HepG2 (cell line): ENCODE data around the gene KRT14. TPM values are rescaled to one million over a fixed set of nuclear protein-coding genes. Genes with fewer than 3 reads are reported as not detected.

Experiments
- ATAC-seq: fragments of 200-7000 bp; cut with Tn5 transposase; 3 replicates; pipeline ENCODE4 v1.9.1; 2020; ENCODE audit warnings: mild to moderate bottlenecking, moderate library complexity
- BruUV-seq: library from RNA; stranded (reverse); fragments of 400-500 nt; replicated peaks from 2 replicates; lab custom pipeline; 2021; lab: Mats Ljungman, UMichigan
- CTCF ChIA-PET: fragments of 300-600 bp; formaldehyde crosslinking; extraction: SDS; loops from one replicate; lab custom pipeline; 2021; ENCODE audit warnings: low total read pairs, inconsistent platforms, low intra/inter-chr PET ratio; lab: Yijun Ruan, JAX
- POLR2A ChIA-PET: fragments of 350-600 bp; sonication (Branson Sonifier 250); formaldehyde crosslinking; loops from one replicate; lab custom pipeline; 2020; ENCODE audit warnings: antibody characterized with exemption, inconsistent platforms; lab: Yijun Ruan, JAX
- DNase-seq: peaks from one replicate; pipeline ENCODE4 v3.0.0-alpha.2; 2015; ENCODE audit warnings: low spot score
- FAIRE-seq: peaks from 3 replicates; lab custom pipeline; 2011; peaks lifted over from hg19 to GRCh38; lab: Jason Lieb, UNC
- H2AFZ ChIP-seq: one replicate; pipeline ENCODE4 v1.6.1; 2011; ENCODE audit warnings: low read length, inconsistent platforms
- H3K27ac ChIP-seq: fragments of 300-600 bp; 3 replicates; pipeline ENCODE4 v1.8.0; 2011; ENCODE audit warnings: mixed run types, mild to moderate bottlenecking, mixed read lengths, low read length, inconsistent platforms; ENCODE audit not compliant: insufficient read depth; ENCODE audit errors: extremely low read length
- H3K27me3 ChIP-seq, 2 experiments: fragments of 200-600 bp in 1 of 2; 2 replicates in 1 of 2; 3 replicates in 1 of 2; pipeline versions ENCODE4 v1.6.0 to v1.8.0; 2011; ENCODE audit warnings: low read length in 2 of 2, mild to moderate bottlenecking in 2 of 2, moderate library complexity in 2 of 2, inconsistent platforms in 1 of 2; ENCODE audit not compliant: insufficient read depth in 2 of 2, control insufficient read depth in 1 of 2
- H3K36me3 ChIP-seq, 2 experiments: fragments of 200-600 bp in 1 of 2; replicated peaks in 1 of 2; 2 replicates in 1 of 2; 3 replicates in 1 of 2; pipeline versions ENCODE4 v1.5.1 to v1.8.0; 2011; ENCODE audit warnings: low read length in 2 of 2, inconsistent platforms in 1 of 2; ENCODE audit not compliant: insufficient read depth in 2 of 2, control insufficient read depth in 1 of 2
- H3K4me1 ChIP-seq: 2 replicates; pipeline ENCODE4 v1.5.1; 2012; ENCODE audit warnings: low read length, inconsistent platforms; ENCODE audit not compliant: insufficient read depth
- H3K4me2 ChIP-seq: 2 replicates; pipeline ENCODE4 v1.6.0; 2011; ENCODE audit warnings: low read depth, low read length, inconsistent platforms
- H3K4me3 ChIP-seq, 3 experiments: fragments of 200-600 bp in 1 of 3; sonication (generic), shearing (Covaris generic) in 1 of 3; replicated peaks in 1 of 3; 2 replicates each; pipeline ENCODE4 v1.5.1; 2011 to 2016; ENCODE audit warnings: low read length in 3 of 3, inconsistent platforms in 2 of 3, low read depth in 2 of 3, mild to moderate bottlenecking in 2 of 3, control low read depth in 1 of 3, mixed read lengths in 1 of 3; ENCODE audit not compliant: insufficient read depth in 1 of 3
- H3K79me2 ChIP-seq: one replicate; pipeline ENCODE4 v1.6.1; 2011; ENCODE audit warnings: low read length, inconsistent platforms; ENCODE audit not compliant: insufficient read depth
- H3K9ac ChIP-seq: 2 replicates; pipeline ENCODE4 v1.6.0; 2011; ENCODE audit warnings: mild to moderate bottlenecking, low read depth, low read length, inconsistent platforms; ENCODE audit not compliant: insufficient read depth
- H3K9me3 ChIP-seq: 2 replicates; pipeline ENCODE4 v1.5.1; 2012; ENCODE audit warnings: mild to moderate bottlenecking, low read length
- H4K20me1 ChIP-seq: 2 replicates; pipeline ENCODE4 v1.6.0; 2011; ENCODE audit warnings: inconsistent platforms, mild to moderate bottlenecking, low read length, moderate library complexity; ENCODE audit not compliant: insufficient read depth
- ADNP ChIP-seq: sonication (generic); formaldehyde crosslinking; IDR thresholded peaks from 2 replicates; pipeline ENCODE4 v1.4.0; 2020; ENCODE audit warnings: missing genetic modification reagents
- ATRX ChIP-seq: sonication (generic); formaldehyde crosslinking; IDR thresholded peaks from 2 replicates; pipeline ENCODE4 v1.4.0; 2020; ENCODE audit warnings: missing genetic modification reagents, borderline replicate concordance
- CREB1 ChIP-seq, 2 experiments: fragments of 450-650 bp in 1 of 2; IDR thresholded peaks; 2 replicates each; pipeline ENCODE4 v1.6.1; 2016 to 2017; ENCODE audit warnings: control low read depth in 1 of 2, mild to moderate bottlenecking in 1 of 2, missing compliant biosample characterization in 1 of 2, missing genetic modification characterization in 1 of 2
- KDM3A ChIP-seq: IDR thresholded peaks from 2 replicates; pipeline ENCODE4 v1.6.1; 2018; ENCODE audit warnings: low read depth, missing compliant biosample characterization
- KLF15 ChIP-seq: sonication (generic); formaldehyde crosslinking; IDR thresholded peaks from 2 replicates; pipeline ENCODE4 v1.8.1; 2023; ENCODE audit warnings: borderline replicate concordance, mild to moderate bottlenecking, inconsistent platforms, missing genetic modification reagents, mixed read lengths
- ZIK1 ChIP-seq: sonication (generic); formaldehyde crosslinking; IDR thresholded peaks from 2 replicates; pipeline ENCODE4 v1.5.0; 2020; ENCODE audit warnings: mild to moderate bottlenecking, low read depth, missing genetic modification reagents, borderline replicate concordance
- ZNF574 ChIP-seq: sonication (generic); formaldehyde crosslinking; IDR thresholded peaks from 2 replicates; pipeline ENCODE4 v1.4.0; 2020; ENCODE audit warnings: missing genetic modification reagents
- ZNF740 ChIP-seq: sonication (generic); formaldehyde crosslinking; IDR thresholded peaks from 2 replicates; pipeline ENCODE4 v1.4.0; 2020; ENCODE audit warnings: missing genetic modification reagents
- ZNF747 ChIP-seq: sonication (generic); formaldehyde crosslinking; IDR thresholded peaks from 2 replicates; pipeline ENCODE4 v1.8.1; 2023; ENCODE audit warnings: missing genetic modification reagents, mild to moderate bottlenecking, borderline replicate concordance
- WGBS: methylation state at CpG from one replicate; pipeline ENCODE4 v1.1.6; 2017; ENCODE audit warnings: low lambda C conversion rate; 5-methylcytosine and 5-hydroxymethylcytosine counted together
- in situ Hi-C: cut with HindIII; loops from 2 replicates; pipeline ENCODE4 v1.10.0; 2017; ENCODE audit warnings: low pct_unique_long_range_greater_than_20kb; ENCODE audit not compliant: extremely low pct_ligation_motif_present
- intact Hi-C: fragments of 100-400 bp; cut with micrococcal nuclease; formaldehyde crosslinking; loops from one replicate; pipeline ENCODE4 v1.10.0; 2022; ENCODE audit not compliant: unreplicated experiment
- polyA plus RNA-seq, 8 experiments: library from polyadenylated mRNA; depleted of rRNA in 3 of 8; stranded (reverse) in 7 of 8; unstranded in 1 of 8; fragments of >200 nt; fragmentation: Illumina TruSeq in 4 of 8; extraction: Trizol in 4 of 8; gene quantifications; 2 replicates each; pipeline versions ENCODE4 v1.2.1 to v1.2.3, GENCODE V29; 2011 to 2016; ENCODE audit warnings: low read depth in 4 of 8, missing spikeins in 1 of 8, mixed read lengths in 1 of 8; ENCODE audit not compliant: insufficient read depth in 1 of 8
- total RNA-seq, 5 experiments: library from RNA; depleted of rRNA; stranded (reverse); fragments of >200 nt; fragmentation: Illumina TruSeq; extraction: Trizol; gene quantifications; 2 replicates each; pipeline ENCODE4 v1.2.3, GENCODE V29; 2016; ENCODE audit warnings: low read depth in 1 of 5

KRT14 gene
- total and polyA plus RNA-seq, 2 of the 13 experiments (the other 11 are each of a cell fraction or from before 2014, with no cell fraction given) = 0.09 TPM; not detected in 1

- intact Hi-C loops = loop anchor here (10.0 kb wide), 1 partner anchor 66 kb away; no protein-coding TSS in a partner anchor
- no peak for TF ChIP-seq KDM3A
- no peak for TF ChIP-seq ZNF747
- no peak for TF ChIP-seq ATRX (CRISPR knock-in tag)
- TF ChIP-seq KLF15 (CRISPR knock-in tag) = no peak
- no peak for TF ChIP-seq ZNF740 (CRISPR knock-in tag)
- TF ChIP-seq ZNF574 = no peak
- no peak for TF ChIP-seq CREB1 (IDR thresholded peaks at IDR 0.05)
- TF ChIP-seq CREB1 (CRISPR knock-in tag; IDR thresholded peaks at IDR 0.05) = no peak
- TF ChIP-seq ZIK1 (CRISPR knock-in tag) = no peak
- no peak for TF ChIP-seq ADNP
- TF ChIP-seq, all 625 proteins: peak for 0
- ChIA-PET POLR2A (no interaction called here), CTCF (interaction anchor here (1.7 kb wide), 1 partner anchor 84 kb away, joined by 10 read pairs; no protein-coding TSS in a partner anchor)
- Histone ChIP-seq H3K36me3 (no peaks in the 10 kb centered on the region), H3K4me3 (no peak overlapping the region), H3K27ac (no peak overlapping the region), H4K20me1 (no peaks in the 10 kb centered on the region), H3K27me3 (peaks cover 0 to 7% of the 10 kb centered on the region in 2 experiments; a peak in 2 of 5 replicates), H3K9me3 (no peaks in the 10 kb centered on the region), H3K4me1 (no peaks in the 10 kb centered on the region), H2AFZ (no peak overlapping the region), H3K79me2 (no peaks in the 10 kb centered on the region), H3K9ac (no peak overlapping the region), H3K4me2 (no peak overlapping the region)
- ATAC-seq = no peak
- no peak for FAIRE-seq
- 24% methylated on average over 1 of the region's 1 CpG for WGBS
- no TSS peak for BruUV-seq
- no peak for DNase-seq
- in situ Hi-C loops = no loop called here
Measured at GRCh38 chr17:41578538-41578937, 8.2 kb downstream of the KRT14 start.
